HG02943 (cell line): Measurements from ENCODE around the gene AHNAK.

Source experiments
- ATAC-seq: cut with Tn5 transposase; IDR thresholded peaks from one replicate; pipeline ENCODE4 v1.9.1; 2021; ENCODE audit warnings: mild to moderate bottlenecking, low read depth, moderate library complexity; ENCODE audit not compliant: unreplicated experiment

The AHNAK gene

DNA sequence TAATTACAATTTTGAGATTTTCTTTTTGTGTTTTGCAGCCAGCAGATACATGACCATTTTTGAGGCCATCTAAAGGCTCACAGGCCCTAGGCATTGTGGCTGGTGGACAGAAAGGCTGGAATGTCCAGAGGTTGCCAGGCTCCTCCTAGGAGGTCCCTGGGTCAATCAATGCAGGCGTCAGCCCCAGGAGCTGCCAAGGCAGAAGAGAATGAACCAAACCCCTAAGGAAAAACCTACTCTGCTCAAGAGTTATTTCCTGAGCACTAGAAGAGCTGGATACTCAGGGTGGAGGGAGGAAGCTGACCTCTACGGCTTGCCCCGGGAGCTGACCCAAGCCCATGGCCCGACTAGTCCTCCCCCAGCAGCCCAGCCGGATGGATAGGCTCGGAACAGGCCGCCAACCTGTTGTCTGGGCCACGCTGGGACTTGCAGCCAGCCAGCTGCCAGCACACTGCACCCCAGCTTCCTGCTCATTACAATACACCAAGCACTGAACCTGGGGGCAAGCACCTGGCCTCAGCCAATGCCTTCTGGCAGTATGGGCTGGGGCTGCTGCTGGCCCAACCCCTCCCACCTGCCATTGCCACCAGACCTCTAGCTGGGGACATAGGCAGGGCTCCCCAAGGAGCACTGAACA is 133.4 kb downstream of the AHNAK start:
- ATAC-seq = no peak

DNA sequence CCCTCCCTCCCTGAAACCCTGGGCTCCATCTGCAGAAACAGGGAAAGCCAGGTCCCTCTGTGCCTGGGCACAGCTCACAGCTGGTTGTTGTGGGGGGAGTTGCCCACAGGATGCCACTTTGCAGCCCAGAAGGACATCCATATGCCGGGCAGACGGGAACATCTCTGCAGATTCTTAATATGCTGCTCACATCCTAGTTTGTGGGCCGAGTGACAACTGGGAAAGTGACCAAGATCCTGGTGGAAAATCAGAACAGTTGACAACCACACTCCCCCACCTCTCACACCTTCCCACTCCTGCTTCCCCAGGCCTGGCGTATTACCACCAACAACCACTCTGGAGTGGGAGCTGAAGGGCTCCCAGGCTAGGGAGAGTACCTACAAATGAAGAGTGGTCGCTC is 135.1 kb downstream of the AHNAK start:
- ATAC-seq = no peak

DNA sequence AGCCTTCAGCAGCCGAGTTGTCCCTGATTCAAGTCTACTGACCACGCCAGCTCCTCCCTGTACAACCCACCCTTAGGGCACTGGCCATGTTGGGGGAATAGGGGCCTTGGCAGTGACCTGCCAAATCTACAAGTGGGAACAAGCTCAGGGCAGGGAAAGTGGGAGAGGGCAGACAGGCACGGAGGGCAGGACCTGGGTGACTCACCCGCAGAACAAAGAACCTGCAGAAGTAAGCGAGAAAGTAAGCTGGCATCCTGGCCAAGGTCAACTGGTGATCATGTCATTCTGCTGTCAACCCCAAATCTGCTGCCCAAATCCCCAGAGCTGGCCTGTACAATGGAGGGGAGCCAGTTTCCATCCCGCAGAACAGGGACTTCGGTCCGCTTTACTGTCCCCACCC is 135.6 kb downstream of the AHNAK start:
- ATAC-seq = no peak

DNA sequence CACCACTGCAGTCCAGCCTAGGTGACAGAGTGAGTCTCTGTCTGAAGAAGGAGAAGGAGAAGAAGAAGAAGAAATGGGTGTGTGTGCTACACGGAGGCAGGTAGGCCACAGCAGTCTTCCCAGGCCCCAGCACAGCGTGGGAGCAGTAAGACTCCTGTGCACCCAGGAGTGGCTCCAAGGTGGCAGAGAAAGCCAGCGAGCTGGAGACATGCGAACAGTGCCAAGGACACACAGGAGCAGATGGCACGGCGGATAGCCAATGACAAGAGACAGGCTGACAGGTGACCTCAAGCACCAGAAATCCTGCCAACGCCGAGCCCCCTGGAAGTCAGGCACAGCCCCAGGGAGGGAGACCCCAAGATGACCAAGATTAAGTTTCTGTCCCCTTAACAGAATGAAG is 136.8 kb downstream of the AHNAK start:
- no peak for ATAC-seq

DNA sequence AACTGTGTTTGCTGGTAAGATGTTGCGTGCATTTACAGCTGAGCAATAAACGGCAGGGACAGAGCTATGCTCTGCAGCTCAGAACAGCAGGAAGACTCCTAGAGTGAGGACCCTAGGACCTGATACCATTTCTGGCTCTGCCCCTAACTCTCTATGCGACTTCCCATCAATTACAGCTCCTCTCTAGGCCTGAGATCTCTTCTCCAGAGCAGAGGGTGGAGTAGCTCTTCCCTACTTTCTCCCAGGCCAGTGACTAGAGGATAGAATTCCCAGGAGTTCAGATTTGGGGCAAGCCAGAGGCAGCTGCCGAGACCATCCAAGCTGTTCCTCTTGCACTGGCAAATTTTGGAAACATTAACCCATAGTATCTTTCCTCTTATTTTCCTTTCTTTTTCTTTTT is 140.6 kb downstream of the AHNAK start:
- no peak for ATAC-seq

DNA sequence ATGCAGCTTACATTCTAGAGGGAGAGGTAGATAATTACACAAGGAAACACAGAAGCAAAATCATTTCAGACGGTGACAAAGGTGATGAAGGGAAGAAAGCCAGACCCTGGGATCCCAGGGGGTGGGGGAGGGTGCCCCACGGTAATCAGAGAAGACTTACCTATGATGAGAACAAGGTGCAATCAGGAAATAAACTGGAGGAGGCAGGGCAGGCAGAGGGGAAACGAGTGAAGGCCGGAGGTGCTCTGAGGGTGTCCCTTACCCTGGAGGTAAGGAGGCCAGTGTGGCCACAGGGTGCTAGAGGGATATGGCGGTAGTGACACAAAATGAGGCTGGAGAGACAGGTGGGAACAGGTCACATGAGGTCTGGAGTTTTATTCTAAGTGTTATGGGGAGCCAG is 141.7 kb downstream of the AHNAK start:
- ATAC-seq = no peak

DNA sequence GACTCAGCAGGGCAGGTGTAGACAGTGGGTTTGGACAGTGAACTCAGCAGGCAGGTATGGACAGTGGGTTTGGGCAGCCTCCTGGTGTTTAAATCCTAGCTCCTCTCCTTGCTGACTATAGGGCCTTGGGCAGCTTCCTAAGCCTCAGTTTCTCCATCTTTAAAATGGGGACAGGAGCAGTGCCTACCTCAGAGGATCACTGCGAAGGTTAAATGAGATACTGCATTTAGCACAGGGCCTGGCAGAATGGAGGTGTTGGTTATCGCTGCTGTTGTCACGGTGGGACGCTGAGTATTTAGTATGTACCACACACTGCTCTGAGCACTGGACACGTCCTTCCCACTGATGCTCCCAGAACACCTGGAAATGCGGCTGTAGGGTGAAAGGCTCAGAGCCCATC is 142.2 kb downstream of the AHNAK start:
- no peak for ATAC-seq

DNA sequence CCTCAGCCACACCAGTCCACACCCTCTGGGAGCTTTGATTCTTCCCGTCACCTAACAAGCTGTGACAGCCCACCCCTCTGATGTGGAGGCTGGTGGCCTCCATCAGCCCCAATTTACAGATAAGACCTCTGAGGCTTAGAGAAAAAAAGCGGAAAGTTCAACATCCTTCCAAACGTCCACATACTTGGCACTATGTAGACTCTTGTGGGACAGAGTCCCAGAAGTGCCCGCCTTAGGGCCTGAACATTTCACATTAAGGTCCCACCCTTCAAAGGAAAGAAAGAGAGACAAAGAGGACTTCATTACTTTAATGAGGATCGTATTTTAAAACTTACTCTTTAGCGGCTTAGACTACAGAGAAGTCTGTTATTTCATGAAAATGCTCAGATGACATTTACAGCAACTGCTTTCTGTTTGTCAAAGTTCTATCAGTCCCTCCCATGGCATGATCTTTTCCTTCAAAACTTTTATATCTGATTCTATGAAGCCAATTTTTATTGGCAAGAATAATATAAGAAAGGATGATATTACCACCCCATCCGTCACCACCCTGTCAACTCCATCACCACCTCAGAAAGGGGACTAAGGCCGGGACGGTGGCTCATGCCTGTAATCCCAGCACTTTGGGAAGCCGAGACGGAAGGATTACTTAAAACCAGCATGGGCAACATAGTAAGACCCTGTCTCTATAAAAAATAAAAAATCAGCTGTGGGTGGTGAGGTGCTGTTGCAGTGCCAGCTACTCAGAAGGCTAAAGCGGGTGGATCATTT is 143.5 kb downstream of the AHNAK start:
- ATAC-seq = no peak

DNA sequence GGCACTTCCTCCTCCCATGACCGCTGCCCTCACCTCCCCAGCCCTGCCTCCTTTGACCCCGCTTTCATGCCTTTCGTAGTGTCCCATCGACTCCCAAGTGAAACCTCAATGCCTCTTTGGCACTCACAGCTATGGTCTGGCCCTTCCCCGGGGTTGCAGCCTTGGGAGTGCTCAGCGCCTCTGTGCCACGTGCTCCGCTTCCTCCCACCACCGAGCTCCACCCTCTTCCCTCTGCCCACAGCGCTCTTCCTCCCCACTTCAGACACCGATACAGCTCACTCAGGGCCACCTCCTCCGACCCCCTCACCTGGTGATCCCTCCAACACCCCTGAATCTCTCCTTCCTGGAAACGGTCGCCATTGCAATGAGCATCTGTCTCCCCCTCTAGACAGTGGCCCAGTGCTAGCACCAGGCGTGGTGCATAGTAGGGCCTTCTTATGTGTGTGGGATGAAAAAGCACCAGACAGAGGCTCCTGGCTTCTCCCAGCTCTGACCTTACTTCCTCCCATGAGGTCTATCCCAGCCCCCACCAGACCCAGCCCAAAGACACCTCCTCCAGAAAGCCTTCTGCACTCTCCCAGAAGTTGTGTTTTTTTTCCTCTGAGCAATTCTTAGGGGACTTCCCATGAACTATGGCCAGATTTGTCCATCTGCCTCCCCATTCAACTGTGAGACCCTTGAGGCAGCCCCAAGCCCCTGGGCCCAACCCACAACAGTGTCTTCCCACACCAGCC is 144.2 kb downstream of the AHNAK start:
- ATAC-seq = no peak

DNA sequence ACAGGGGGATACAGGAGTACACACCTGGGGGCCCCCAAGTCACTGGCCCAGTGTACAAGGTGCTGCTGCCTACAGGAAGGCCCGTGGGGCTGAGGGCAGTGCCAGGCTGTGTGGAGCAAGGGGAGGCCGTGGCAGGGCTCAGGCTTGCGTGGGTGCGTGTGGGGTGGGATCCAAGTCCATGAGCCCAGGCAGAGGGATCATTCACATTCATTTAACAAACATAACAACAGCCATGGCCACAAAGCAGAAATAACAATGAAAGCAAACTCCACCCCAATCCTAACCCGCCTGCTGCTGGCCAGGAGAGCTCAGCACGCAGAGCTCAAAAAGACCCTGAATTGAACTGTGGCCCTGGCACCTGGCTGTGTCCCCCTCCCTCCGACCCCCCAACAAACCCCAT is 144.8 kb downstream of the AHNAK start:
- no peak for ATAC-seq

DNA sequence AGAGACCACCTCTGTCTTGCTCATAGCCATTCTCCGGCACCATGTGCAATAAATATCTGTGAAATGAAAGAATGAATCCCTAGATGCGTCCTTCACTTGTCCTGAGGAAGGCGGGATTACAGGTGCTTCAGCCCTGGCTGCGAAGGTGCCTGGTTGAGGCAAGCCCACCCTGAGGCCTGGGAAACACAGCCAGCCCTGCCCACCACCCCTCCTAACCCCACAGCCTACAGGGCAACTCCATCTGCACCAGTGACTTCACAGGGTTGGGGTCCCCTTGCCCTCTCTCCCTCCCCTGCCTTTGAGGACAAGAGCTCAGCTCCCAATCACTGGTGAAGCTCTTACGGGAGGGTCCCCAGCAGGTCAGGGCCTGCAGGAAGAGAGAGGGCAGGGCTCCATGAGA is 145.2 kb downstream of the AHNAK start:
- ATAC-seq = no peak

DNA sequence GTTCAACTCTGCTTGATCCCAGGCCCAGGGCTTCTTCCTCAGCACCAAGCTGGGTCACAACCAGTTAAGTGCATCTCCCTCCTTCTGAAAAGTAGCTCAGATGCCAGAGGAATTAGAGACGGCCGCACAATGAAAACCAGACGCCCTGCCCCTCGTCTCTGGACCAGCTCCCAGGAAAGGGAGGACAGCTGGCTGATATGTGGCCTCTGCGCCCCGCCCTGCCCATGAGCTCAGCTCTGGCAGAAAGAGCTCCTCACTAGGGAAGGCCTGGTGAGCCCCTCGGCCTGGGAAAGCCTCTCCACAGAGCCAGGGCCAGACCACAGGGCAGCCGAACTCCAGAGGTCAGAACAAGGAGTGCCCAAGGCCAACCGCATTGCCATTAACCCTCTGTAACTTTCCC is 145.8 kb downstream of the AHNAK start:
- ATAC-seq = no peak

DNA sequence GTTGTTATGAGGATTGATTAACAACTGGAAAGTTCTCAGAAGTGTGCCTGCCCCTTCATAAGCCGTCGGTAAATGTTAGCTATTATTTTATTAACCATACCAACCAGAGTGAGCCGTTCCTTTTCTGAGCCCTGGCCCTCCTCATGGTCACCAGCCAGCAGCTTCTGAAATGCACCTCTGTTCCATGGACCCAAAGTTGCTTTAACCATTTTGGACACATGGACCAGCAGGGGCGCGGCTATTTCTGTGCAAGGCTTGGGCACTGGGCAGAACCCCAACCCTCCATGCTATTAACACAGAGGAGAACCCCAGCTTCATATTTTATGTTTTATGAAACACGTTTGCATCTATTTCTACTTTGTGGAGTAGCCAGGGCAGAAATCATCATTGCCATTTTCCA is 146.3 kb downstream of the AHNAK start:
- no peak for ATAC-seq

DNA sequence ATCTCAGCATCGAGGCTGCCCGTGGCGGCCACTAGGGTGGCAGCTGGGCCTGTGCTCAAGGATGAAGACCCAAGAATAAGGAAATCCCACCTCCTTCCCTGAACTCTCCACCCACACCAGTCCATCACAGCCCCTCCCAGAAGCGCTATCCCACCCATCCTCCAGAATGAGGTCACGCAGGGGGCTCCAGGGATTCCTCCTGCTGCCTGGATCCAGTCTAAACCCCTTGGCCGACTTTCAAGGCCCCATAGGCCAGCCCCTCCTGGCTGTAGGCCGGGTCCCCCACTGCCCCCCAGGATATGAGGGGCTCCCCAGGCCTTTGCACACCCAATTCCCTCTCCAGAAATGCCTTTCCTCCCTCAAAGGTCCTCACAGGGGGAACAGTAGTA is 146.7 kb downstream of the AHNAK start:
- no peak for ATAC-seq

DNA sequence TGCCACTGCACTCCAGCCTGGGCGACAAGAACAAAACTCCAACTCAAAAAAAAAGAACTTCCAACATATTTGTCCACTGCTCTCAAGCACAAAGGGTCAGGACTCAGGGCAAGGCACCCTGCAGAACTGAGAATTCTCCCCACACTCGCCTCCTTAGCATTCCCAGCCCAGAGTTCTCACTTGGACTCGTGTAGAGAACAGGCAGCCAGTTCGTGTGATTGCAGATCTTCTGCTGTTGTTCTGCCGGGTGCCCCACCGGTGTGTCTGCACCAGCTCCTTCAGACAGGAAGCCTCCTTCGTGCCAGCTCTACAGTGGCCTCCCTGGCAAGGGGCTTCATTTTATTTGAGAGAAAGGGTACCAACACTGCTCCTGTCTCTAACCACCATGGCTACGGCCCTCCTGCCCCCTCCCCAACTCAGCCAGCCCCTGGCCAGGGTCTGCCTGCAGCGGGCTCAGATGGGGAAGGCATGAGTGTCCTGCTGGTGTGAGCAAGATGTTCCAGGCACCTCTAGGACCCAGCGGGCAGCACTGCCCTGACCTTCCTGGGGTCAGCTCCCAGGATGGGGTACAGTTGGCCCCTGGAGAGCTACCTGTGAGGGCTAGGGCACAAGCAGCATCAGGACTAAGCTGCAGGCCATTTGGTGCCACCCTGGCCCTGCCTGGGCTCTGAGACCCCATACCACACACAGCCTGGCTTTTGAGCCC is 147.3 kb downstream of the AHNAK start:
- no peak for ATAC-seq

DNA sequence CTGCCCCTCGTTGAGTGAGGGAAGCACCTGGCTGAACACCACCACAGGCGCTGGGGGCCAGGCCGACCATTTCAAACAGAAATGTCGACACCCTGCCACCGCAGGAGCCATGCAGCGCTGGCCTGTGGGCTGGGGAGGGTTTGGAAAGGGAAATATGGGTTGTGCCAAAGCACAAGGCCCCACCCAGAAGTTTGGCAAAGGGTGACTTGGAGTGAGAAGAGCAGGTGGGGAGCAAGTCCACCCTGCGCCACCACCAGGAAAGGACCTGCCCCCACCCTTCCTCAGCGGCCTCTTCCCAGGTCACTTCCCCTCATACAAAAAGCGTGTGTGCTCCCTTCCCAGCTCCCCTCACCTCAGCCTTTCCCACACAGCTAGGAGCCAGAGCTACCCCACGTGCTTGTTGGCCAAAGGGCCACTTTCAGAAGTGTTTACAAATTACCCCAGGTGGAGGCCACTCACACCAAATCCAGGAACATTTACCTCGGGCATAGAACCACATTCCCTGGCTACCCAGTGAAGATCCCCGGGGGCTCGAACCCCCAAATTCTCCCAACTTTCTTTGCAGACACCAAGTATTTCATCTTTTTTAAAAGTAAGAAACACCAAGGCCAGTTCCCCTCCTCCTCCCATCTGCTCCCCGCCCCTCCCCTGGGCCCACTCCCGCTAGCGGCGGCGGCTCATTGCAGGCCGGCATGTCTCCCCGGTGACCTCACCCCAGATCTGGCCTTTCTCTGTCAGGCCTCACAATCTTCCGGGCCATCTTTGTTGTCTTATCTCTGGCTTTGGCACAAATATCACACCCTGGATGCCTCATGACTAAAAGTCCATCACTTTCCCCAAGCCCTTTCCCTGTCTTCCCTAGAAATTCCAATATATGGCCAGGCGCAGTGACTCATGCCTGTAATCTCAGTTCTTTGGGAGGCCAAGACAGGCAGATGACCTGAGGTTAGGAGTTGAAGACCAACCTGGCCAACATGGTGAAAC is 148.3 kb downstream of the AHNAK start:
- no peak for ATAC-seq

DNA sequence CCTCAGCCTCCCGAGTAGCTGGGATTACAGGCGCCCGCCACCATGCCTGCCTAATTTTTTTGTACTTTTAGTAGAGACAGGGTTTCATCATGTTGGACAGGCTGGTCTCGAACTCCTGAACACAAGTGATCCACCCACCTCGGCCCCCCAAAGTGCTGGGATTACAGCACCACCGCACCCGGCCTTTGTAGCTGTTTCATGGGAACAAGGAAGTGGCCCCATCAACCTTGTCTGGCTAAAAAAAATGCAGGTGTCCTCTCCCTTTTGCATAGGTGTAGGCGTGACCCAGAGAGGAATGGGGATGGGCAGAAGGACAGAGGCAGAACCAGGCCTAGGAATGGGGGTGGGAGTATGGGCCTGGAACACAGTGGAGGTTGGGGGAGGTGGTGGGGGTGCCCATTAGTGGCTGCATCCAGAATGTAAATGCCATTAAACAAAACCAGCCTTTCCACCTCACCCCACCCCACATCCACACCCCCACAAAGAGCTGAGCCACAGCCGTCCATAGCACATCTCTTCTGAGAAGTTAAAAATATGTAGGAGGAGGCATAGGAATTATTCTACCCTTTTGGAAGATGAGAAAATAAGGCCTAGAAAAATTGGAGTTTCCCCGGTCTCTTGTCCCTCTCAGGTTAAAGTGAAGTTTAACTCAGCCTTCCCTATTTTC is 150.6 kb downstream of the AHNAK start:
- ATAC-seq = no peak

DNA sequence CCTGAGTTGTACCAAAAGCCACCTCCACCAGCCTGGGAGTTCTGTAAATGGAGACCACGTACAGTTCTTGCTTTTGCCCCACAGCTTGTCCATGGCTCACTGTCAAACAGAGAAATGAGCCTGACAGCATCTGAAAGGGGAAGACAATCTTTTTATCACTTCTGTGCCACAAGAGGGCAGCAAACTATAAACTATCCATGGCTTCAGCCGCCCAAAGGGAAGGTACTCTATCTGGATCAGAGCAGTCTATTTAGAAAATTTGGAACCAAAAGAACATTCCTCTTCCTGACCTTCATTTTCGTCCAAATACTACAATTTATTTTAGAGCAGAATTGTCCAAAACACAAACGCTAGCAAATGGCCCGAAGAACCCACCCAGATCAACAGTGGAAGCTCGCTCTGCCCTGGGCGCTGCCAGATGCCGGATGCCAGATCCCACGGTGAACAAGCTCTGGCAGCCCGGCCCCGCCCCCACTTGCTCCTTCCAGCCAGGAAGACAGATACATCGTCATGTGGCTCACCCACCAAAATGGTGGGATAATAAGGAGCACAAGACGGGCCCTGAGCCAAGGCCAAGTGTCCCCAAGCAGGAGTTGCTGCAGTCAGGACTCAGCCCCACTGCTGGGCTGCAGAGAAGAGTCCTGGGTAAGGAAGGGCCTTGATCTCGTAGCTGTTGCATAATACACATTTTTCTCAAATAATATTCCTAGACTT is 151.6 kb downstream of the AHNAK start:
- no peak for ATAC-seq

DNA sequence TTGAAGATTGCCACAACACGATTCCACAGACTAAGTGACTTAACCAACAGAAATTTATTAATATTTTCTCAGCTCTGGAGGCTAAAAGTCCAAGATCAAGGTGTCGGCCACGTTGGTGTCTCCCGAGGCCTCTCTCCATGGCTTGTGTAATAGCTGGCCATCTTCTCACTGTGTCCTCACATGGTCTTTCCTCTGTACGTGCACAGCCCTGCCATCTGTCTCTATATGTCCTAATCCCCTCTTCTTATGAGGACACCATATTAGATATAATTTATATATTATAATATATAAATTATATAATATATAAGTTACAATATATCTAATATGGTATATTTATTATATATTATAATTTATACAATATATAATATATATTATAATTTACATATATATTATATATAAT is 152.9 kb downstream of the AHNAK start:
- ATAC-seq = no peak
